DOHH2 (cell line): ENCODE results near the gene C20orf202.

Experiments
- CTCF ChIP-seq: fragments of 200-600 bp; sonication (generic); IDR thresholded peaks from one replicate; pipeline ENCODE4 v1.5.1; 2014; ENCODE audit warnings: antibody characterized with exemption, mild to moderate bottlenecking, low read depth, low read length; ENCODE audit not compliant: poor library complexity, severe bottlenecking
- EZH2phosphoT487 ChIP-seq: fragments of 200-600 bp; sonication (generic); IDR thresholded peaks from 2 replicates; pipeline ENCODE4 v1.6.1; 2017; ENCODE audit warnings: borderline replicate concordance, mild to moderate bottlenecking, antibody characterized with exemption, low read length, moderate library complexity, mixed read lengths

GRCh38 chr20:1160991-1161390 lies 42.3 kb upstream of the C20orf202 start:
- TF ChIP-seq CTCF (no peak), EZH2phosphoT487 (no peak)
